NCI-H446 (cell line): ENCODE results near the gene MZT2A.
"Not testable (repeated sequence)": the region's sequence is repeated elsewhere in the genome, so short reads cannot be mapped to it uniquely, and the experiment has no call there.

Experiments
- DNase-seq, 2 experiments: peaks; one replicate each; lab custom pipeline; 2025; lab: John Stamatoyannopoulos, UW

MZT2A gene

GRCh38 chr2:131520526-131520925 lies 28.3 kb upstream of the MZT2A start:
- no peak for DNase-seq

GRCh38 chr2:131519871-131520470 lies 27.8 kb upstream of the MZT2A start:
- DNase-seq = not testable (repeated sequence)

GRCh38 chr2:131519466-131519865 lies 27.3 kb upstream of the MZT2A start:
- DNase-seq = no peak

- not testable (repeated sequence) for DNase-seq
Measured at GRCh38 chr2:131518531-131518930, 26.3 kb upstream of the MZT2A start.

- DNase-seq = not testable (repeated sequence)
Measured at GRCh38 chr2:131517856-131518255, 25.7 kb upstream of the MZT2A start.

- DNase-seq = no peak
Measured at GRCh38 chr2:131517106-131517831, 25.1 kb upstream of the MZT2A start.

GRCh38 chr2:131516621-131517020 lies 24.4 kb upstream of the MZT2A start:
- peak in 1 of 2 experiments; percentile 9 for DNase-seq

GRCh38 chr2:131516011-131516410 lies 23.8 kb upstream of the MZT2A start:
- DNase-seq = no peak

- not testable (repeated sequence) for DNase-seq
Measured at GRCh38 chr2:131515235-131515634, 23.0 kb upstream of the MZT2A start.

GRCh38 chr2:131514408-131515166 lies 22.4 kb upstream of the MZT2A start:
- not testable (repeated sequence) for DNase-seq

- DNase-seq = not testable (repeated sequence)
Measured at GRCh38 chr2:131511969-131512870, 20.0 kb upstream of the MZT2A start.

GRCh38 chr2:131511291-131511968 lies 19.2 kb upstream of the MZT2A start:
- not testable (repeated sequence) for DNase-seq

GRCh38 chr2:131509615-131510014 lies 17.4 kb upstream of the MZT2A start:
- DNase-seq = no peak

- not testable (repeated sequence) for DNase-seq
Measured at GRCh38 chr2:131504082-131504750, 12.0 kb upstream of the MZT2A start.

- DNase-seq = not testable (repeated sequence)
Measured at GRCh38 chr2:131503587-131503986, 11.4 kb upstream of the MZT2A start.

- DNase-seq = not testable (repeated sequence)
Measured at GRCh38 chr2:131498321-131498973, 6.2 kb upstream of the MZT2A start.

- not testable (repeated sequence) for DNase-seq
Measured at GRCh38 chr2:131495506-131495905, 3.3 kb upstream of the MZT2A start.

- DNase-seq = no peak
Measured at GRCh38 chr2:131493199-131493968, 1.2 kb upstream of the MZT2A start.
